PC-3 (cell line): ENCODE data around the gene PON1. TPM values are rescaled to one million over a fixed set of nuclear protein-coding genes. Genes with fewer than 3 reads are reported as not detected.

Experiments
- ATAC-seq: fragments of 200-7000 bp; cut with Tn5 transposase; 2 replicates; pipeline ENCODE4 v1.9.1; 2020; ENCODE audit warnings: mild to moderate bottlenecking, moderate library complexity
- BruUV-seq: library from RNA; stranded (reverse); fragments of 400-500 nt; replicated peaks from 2 replicates; lab custom pipeline; 2021; lab: Mats Ljungman, UMichigan
- CTCF ChIA-PET: fragments of 300-600 bp; sonication (Branson Sonifier 250); formaldehyde crosslinking; loops from one replicate; lab custom pipeline; 2022; ENCODE audit warnings: antibody characterized with exemption; lab: Charles Lee
- POLR2A ChIA-PET: fragments of 300-600 bp; sonication (Branson Sonifier 250); formaldehyde crosslinking; loops from one replicate; lab custom pipeline; 2022; ENCODE audit warnings: antibody characterized with exemption; ENCODE audit not compliant: unreplicated experiment; lab: Charles Lee
- DNase-seq: peaks from one replicate; pipeline ENCODE4 v3.0.0-alpha.2; 2015
- H2AFZ ChIP-seq: fragments of 300-600 bp; sonication (generic); 2 replicates; pipeline ENCODE4 v1.6.0; 2016; ENCODE audit warnings: antibody characterized with exemption, low read length
- H3F3A ChIP-seq: fragments of 300-600 bp; sonication (generic); one replicate; pipeline ENCODE4 v1.6.0; 2017; ENCODE audit warnings: antibody characterized with exemption, low read length, control low read depth, mild to moderate bottlenecking; ENCODE audit not compliant: unreplicated experiment
- H3K27ac ChIP-seq: fragments of 300-600 bp; sonication (generic); 2 replicates; pipeline ENCODE4 v1.5.1; 2016; ENCODE audit warnings: mild to moderate bottlenecking, low read length
- H3K27me3 ChIP-seq: fragments of 300-600 bp; sonication (generic); 2 replicates; pipeline ENCODE4 v1.6.1; 2016; ENCODE audit warnings: low read length, mixed read lengths
- H3K36me3 ChIP-seq: fragments of 300-600 bp; sonication (generic); 2 replicates; pipeline ENCODE4 v1.6.1; 2016; ENCODE audit warnings: low read depth, mixed run types, low read length, mixed read lengths
- H3K4me1 ChIP-seq: fragments of 300-600 bp; sonication (generic); 2 replicates; pipeline ENCODE4 v1.5.1; 2016; ENCODE audit warnings: low read length; ENCODE audit not compliant: insufficient read depth
- H3K4me2 ChIP-seq: fragments of 300-600 bp; sonication (generic); 2 replicates; pipeline ENCODE4 v1.6.0; 2016; ENCODE audit warnings: low read length
- H3K4me3 ChIP-seq: fragments of 300-600 bp; sonication (generic); 2 replicates; pipeline ENCODE4 v1.5.1; 2016; ENCODE audit warnings: mild to moderate bottlenecking, low read length, mixed read lengths
- H3K79me2 ChIP-seq: fragments of 300-600 bp; sonication (generic); 2 replicates; pipeline ENCODE4 v1.6.1; 2017; ENCODE audit warnings: low read length, mixed read lengths
- H3K9ac ChIP-seq: fragments of 300-600 bp; sonication (generic); 2 replicates; pipeline ENCODE4 v1.6.0; 2016; ENCODE audit warnings: mild to moderate bottlenecking, low read length
- H3K9me2 ChIP-seq: fragments of 300-600 bp; sonication (generic); replicated peaks from 2 replicates; pipeline ENCODE4 v1.6.1; 2016; ENCODE audit warnings: mixed run types, low read length, mixed read lengths
- H3K9me3 ChIP-seq: fragments of 300-600 bp; sonication (generic); 2 replicates; pipeline ENCODE4 v1.6.1; 2016; ENCODE audit warnings: low read length, mixed read lengths
- H4K20me1 ChIP-seq: fragments of 300-600 bp; sonication (generic); 2 replicates; pipeline ENCODE4 v1.6.1; 2016; ENCODE audit warnings: low read length, mixed read lengths
- EZH2 ChIP-seq: fragments of 300-600 bp; sonication (generic); IDR thresholded peaks from one replicate; pipeline ENCODE4 v1.6.1; 2017; ENCODE audit warnings: antibody characterized with exemption, mild to moderate bottlenecking, low read length; ENCODE audit not compliant: unreplicated experiment
- EZH2phosphoT487 ChIP-seq: fragments of 300-600 bp; sonication (generic); IDR thresholded peaks from 2 replicates; pipeline ENCODE4 v1.6.1; 2018; ENCODE audit warnings: mild to moderate bottlenecking, antibody characterized with exemption, low read length, borderline replicate concordance
- intact Hi-C: fragments of 100-400 bp; cut with micrococcal nuclease; formaldehyde crosslinking; loops from 2 replicates; pipeline ENCODE4 v1.9.0; 2023
- total RNA-seq: library from RNA; depleted of rRNA; stranded (reverse); fragments of >200 nt; gene quantifications from 2 replicates; pipeline ENCODE4 v1.2.3, GENCODE V29; 2014
- TF ChIP-seq, protein P1 (sequence below): fragments of 300-600 bp; sonication (generic); conservative IDR thresholded peaks from 2 replicates; pipeline ENCODE4 v1.5.1; 2017; ENCODE audit warnings: antibody characterized with exemption, low read depth, mild to moderate bottlenecking, low read length

The PON1 gene
- total RNA-seq, 1 experiment from 2014 or later: not detected

DNA sequence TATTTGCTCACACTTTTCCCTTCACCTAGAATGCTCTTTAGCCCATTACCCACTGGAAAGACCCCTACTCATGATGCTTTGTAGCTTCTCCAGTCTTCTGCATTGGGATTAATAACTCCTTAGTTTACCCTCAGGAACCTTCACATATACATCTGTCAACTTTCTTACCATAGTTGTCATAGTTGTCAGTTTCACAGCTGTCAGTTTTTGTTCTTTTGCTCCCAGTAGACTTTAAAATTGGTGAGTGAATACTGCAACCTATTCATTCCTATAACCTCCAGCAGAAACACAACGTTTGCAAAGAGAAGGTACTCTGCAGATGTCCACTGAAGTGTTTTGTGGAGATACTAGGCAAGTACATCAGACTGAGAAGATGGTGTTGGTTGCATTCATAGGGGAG, 2.6 kb downstream of the PON1 start:
- ChIA-PET POLR2A (no interaction called here), CTCF (no interaction called here)
- Histone ChIP-seq H3K27ac (no peak overlapping the region), H3K4me3 (no peak overlapping the region), H2AFZ (no peak overlapping the region), H3K27me3 (no peaks in the 10 kb centered on the region), H3K9me2 (no peaks in the 10 kb centered on the region), H3K36me3 (no peaks in the 10 kb centered on the region), H3K4me1 (no peaks in the 10 kb centered on the region; the same call in 1 of the 2 replicates), H3K9ac (no peak overlapping the region), H4K20me1 (no peaks in the 10 kb centered on the region), H3K4me2 (no peak overlapping the region), H3K9me3 (no peaks in the 10 kb centered on the region), H3K79me2 (no peaks in the 10 kb centered on the region), H3F3A (no peaks in the 10 kb centered on the region)
- no peak for DNase-seq
- TF ChIP-seq EZH2 (no peak), EZH2phosphoT487 (no peak)
- TF ChIP-seq, protein P1, sequence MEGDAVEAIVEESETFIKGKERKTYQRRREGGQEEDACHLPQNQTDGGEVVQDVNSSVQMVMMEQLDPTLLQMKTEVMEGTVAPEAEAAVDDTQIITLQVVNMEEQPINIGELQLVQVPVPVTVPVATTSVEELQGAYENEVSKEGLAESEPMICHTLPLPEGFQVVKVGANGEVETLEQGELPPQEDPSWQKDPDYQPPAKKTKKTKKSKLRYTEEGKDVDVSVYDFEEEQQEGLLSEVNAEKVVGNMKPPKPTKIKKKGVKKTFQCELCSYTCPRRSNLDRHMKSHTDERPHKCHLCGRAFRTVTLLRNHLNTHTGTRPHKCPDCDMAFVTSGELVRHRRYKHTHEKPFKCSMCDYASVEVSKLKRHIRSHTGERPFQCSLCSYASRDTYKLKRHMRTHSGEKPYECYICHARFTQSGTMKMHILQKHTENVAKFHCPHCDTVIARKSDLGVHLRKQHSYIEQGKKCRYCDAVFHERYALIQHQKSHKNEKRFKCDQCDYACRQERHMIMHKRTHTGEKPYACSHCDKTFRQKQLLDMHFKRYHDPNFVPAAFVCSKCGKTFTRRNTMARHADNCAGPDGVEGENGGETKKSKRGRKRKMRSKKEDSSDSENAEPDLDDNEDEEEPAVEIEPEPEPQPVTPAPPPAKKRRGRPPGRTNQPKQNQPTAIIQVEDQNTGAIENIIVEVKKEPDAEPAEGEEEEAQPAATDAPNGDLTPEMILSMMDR: no peak
- intact Hi-C loops: no loop called here
- no peak for ATAC-seq
- no TSS peak for BruUV-seq

DNA sequence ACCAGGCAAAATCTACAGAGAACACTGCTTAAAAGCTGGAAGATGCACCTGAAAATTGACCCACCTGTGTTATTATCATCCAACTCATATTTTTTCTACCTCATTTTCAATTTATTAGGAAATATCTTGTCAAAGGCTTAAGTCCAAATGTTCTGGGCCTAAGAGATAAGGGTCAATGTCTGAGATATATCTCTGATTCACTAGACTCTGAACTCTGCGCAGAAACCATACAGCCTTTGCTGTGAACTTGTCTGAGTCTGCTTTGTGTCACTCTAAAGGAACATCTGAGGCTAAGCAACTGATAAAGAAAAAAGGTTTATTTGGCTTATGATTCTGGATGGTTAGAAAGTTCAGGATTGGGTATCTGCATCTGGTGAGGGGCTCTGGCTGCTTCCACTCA, 3.7 kb downstream of the PON1 start:
- H3K4me3 ChIP-seq: no peak overlapping the region
- H3K27me3 ChIP-seq: no peaks in the 10 kb centered on the region
- H3F3A ChIP-seq: no peaks in the 10 kb centered on the region
- no peaks in the 10 kb centered on the region for H3K36me3 ChIP-seq
- H3K79me2 ChIP-seq: no peaks in the 10 kb centered on the region
- ChIA-PET POLR2A (no interaction called here), CTCF (no interaction called here)
- H3K27ac ChIP-seq: no peak overlapping the region
- no peaks in the 10 kb centered on the region for H3K9me3 ChIP-seq
- H3K4me1 ChIP-seq: no peaks in the 10 kb centered on the region; the same call in 1 of the 2 replicates
- intact Hi-C loops: no loop called here
- H3K4me2 ChIP-seq: no peak overlapping the region
- no peak overlapping the region for H2AFZ ChIP-seq
- no peaks in the 10 kb centered on the region for H3K9me2 ChIP-seq
- DNase-seq: no peak
- no peak overlapping the region for H3K9ac ChIP-seq
- H4K20me1 ChIP-seq: no peaks in the 10 kb centered on the region
- BruUV-seq: no TSS peak
- ATAC-seq: no peak
- TF ChIP-seq EZH2phosphoT487 (no peak), EZH2 (no peak)

DNA sequence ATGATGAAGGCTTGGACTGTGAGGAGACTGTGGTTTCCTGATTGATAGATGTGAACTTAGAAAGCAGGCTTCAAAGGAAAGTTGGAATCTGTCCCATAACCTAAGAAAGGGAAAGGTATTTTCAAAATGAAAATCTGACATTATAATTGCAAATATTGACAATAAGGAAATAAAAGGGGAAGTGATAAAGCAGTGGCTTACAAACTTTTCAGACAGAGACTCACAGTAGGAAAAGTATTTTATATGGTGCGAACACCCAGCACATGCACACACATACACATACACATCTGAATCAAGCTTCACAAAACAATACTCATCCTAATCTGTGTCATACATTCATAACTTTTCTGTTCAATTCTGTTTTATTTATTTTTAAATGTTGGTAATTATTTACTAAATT, 4.8 kb downstream of the PON1 start:
- TF ChIP-seq EZH2 (no peak), EZH2phosphoT487 (no peak)
- TF ChIP-seq, protein P1: no peak
- Histone ChIP-seq H3K4me1 (no peaks in the 10 kb centered on the region; the same call in 1 of the 2 replicates), H2AFZ (no peak overlapping the region), H3K27me3 (no peaks in the 10 kb centered on the region), H4K20me1 (no peaks in the 10 kb centered on the region), H3K27ac (no peak overlapping the region), H3F3A (no peaks in the 10 kb centered on the region), H3K9me3 (no peaks in the 10 kb centered on the region), H3K4me3 (no peak overlapping the region), H3K79me2 (no peaks in the 10 kb centered on the region), H3K36me3 (no peaks in the 10 kb centered on the region), H3K9me2 (no peaks in the 10 kb centered on the region), H3K9ac (no peak overlapping the region), H3K4me2 (no peak overlapping the region)
- CTCF ChIA-PET: no interaction called here
- DNase-seq (no peak), ATAC-seq (no peak)
- POLR2A ChIA-PET: no interaction called here
- no TSS peak for BruUV-seq
- intact Hi-C loops: no loop called here
